ENCODE measurements around the gene HOXD10.

Gene HOXD10

GRCh38 chr2:176158186-176158591, 41.6 kb downstream of the HOXD10 start:
- H3K27ac ChIP-seq = no peak overlapping the region
- DNase-seq (ENCODE audit: low read depth, low spot score) = no peak

DNA sequence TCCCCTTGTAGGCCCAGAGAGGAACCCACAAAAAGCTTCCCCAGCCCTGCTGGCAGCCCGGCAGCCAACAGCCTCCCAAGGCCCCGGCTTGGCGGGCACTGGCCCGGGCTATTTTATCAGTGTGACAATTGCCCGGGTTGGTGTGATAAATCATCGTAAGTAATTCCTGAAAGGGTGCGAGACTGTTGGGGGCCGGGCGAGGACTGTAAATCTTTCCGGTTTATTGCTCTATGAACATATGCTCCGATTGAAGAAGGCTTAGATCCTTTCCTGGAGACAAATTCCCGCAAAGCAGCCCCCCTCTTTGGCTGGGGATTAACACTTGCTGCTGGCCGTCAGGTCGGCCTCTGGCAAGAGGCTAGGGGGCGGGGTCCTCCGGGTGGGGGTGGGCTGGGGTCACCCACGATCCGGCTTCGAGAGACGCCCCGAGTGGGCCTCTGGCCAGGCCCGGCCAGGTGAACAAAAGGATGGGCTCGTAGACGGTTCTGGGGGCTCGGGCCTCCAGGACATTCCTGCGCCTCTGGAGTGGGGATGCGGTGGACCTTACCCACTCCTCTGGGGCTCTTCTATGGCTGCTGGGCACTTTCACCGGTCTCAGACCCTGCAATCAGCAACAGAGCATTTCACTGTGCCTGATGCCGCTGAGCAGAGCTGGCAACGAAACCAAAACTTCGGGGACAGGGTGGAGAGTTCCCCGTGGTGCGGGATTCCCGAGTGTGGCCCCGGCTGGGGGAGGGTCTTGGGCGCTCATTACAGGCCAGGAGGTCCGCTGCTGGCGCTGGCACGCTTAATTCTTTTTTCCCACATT, 42.5 kb downstream of the HOXD10 start:
- H3K27ac ChIP-seq = no peak overlapping the region
- no peak for DNase-seq (ENCODE audit: low read depth, low spot score)

GRCh38 chr2:176159663-176160250, 43.2 kb downstream of the HOXD10 start:
- no peak for DNase-seq (ENCODE audit: low read depth, low spot score)
- no peak overlapping the region for H3K27ac ChIP-seq

- no peak overlapping the region for H3K27ac ChIP-seq
- DNase-seq (ENCODE audit: low read depth, low spot score) = no peak
These were observed 43.8 kb downstream of the HOXD10 start for GRCh38 chr2:176160251-176160985.

DNA sequence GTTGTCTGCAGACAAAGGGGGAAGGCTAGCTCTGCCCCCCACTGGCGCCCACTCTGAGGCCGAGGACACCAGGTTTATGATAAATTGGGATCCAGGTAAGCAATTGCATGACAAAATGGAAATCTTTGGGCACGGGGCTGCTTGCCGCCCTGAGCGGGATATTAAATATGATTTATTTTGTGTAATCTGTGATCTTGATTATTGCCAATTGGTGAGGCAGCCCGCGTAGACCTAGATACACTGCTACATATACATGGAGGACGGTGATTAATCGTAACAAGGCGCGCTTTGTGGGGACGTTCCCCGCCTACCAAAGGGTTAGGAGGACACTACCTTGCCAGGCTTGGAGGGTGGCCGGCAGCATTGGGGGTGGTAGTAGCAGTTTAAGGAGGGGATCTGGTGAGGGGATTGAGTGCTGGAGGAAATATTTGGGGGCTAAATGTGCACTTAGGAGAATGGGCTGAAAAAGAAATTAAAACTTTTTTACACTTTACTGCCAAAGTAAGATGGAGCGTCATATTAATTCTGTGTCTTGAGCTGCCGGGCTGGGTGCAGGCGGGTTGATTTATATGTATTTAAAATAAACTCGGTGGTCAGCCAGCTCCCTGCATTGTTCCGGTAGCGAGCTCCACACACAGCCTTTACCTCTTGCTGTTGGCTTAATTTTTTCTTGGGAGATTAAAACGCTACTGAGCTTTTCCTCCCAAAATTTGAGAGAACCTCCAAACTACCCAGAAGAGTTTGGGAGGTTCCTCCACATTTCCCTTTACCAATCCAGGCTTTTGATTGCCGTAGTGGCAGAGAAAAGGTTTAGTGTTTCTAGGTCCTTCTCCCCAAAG, 44.6 kb downstream of the HOXD10 start:
- H3K27ac ChIP-seq = no peak overlapping the region
- DNase-seq (ENCODE audit: low read depth, low spot score) = no peak

- no peak overlapping the region for H3K27ac ChIP-seq
- DNase-seq (ENCODE audit: low read depth, low spot score) = no peak
These were observed 45.4 kb downstream of the HOXD10 start for GRCh38 chr2:176161825-176162626.

- H3K27ac ChIP-seq = no peak overlapping the region
- no peak for DNase-seq (ENCODE audit: low read depth, low spot score)
These were observed 46.5 kb downstream of the HOXD10 start for GRCh38 chr2:176162911-176163671.

GRCh38 chr2:176163672-176164056, 47.1 kb downstream of the HOXD10 start:
- DNase-seq (ENCODE audit: low read depth, low spot score) = no peak
- H3K27ac ChIP-seq = no peak overlapping the region

GRCh38 chr2:176164201-176164600, 47.6 kb downstream of the HOXD10 start:
- H3K27ac ChIP-seq = no peak overlapping the region
- DNase-seq (ENCODE audit: low read depth, low spot score) = no peak

DNA sequence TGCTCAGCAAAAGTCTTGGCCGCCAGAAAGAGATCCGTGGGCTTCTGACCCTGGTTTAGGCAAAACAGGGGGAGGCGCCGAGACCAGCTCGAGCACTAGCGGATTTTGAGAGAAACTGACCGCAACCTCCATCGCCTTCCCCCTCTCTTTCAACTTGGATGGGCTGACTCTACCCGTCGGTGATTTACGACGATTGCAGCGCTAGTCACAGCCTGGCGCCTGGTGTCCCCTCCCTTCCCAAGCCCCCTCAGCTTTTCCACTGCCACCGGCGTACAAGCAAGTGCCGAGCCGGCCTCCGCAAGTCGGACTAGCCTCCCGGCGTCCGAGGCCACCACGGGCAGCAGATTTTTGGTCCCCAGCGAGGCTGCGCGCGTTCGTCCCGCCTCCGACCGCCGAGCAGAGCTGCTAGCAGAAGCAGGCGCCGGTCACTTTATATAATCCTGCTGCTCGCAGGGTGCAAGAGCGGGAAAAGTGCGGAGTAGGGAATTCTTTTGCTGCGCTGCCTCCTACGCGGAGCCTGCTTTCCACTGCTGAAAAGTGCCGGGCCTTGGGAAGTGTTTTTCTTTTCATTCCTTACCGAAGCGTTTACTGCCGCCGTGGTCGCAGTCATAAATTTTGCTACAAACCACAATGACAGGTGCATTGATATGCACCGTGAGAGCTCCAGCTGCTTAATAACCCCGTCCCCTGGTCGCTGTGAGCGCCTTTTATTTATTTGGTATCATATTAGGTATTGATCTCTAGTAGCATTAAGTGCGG, 48.2 kb downstream of the HOXD10 start:
- H3K27ac ChIP-seq = no peak overlapping the region
- no peak for DNase-seq (ENCODE audit: low read depth, low spot score)

DNA sequence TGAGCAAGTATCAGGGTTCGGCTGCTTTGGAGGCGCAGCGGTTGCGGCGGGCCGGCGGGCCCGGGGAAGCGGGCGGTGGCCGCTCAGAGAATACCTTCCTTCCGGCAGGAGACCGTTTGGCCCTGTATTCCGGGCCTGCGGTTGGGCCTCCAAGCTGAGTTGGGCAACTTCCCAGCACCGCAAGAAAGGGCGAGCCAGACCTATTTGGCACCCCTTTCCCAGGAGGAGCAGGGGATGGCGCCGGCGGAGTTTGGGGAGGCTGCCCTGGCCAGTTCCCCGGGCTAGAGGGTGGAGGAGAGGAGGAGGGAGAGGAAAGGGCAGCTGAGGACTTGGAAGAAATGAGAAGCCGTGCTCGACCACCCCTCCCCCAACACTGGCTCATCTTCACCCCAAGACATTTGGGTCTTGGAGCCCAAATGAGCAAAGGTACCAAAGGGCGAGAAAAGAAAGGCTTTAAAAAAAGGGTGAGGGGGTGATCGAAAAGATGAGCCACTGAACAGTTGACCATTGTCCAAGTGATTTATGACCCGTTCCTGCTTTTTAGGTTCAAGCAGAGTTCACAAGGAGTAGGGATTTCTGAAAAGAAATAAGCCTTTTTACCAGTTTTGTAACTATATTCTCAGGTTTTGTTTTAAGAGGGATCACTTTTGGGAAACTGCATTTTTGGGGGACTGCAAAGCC, 48.9 kb downstream of the HOXD10 start:
- H3K27ac ChIP-seq = no peak overlapping the region
- DNase-seq (ENCODE audit: low read depth, low spot score) = no peak

DNA sequence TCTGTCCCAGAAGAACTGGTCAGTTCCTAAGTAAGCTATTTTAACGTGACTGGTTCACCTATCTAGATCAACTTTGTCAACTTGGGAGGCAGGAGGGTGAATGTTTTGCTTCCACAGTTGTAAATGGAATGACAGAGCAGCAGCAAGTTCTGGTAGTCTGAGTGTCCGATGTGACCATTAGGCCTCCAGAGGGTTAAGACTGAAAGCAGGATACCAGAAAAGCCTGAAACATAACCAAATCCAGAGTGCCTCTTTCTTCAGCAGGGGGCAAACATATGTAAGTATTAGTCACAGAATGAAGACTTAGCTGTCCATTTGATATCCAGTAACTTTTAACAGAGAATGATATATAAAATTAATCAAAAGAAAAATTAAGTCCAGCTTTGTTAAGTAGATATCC, 49.7 kb downstream of the HOXD10 start:
- no peak overlapping the region for H3K27ac ChIP-seq
- DNase-seq (ENCODE audit: low read depth, low spot score) = no peak

DNA sequence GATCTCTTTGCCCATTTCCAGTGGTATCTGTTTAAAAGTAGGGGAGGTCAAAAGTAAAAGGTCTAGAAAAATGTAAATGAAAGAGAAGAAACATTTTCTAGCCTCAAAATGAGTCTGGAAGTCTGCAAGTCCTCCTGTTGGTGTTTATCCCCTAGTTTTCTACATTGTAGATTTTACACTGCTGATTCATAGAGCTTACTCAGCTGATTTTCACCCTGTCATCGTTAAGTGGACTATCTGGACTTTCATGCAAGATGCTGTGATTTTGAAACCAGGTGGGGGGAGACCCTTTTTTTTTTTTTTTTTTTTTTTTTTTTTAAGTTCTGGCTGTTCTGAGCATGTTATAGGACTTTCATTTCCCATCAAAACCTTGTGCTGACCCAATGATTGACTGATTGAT, 50.8 kb downstream of the HOXD10 start:
- DNase-seq (ENCODE audit: low read depth, low spot score) = no peak
- H3K27ac ChIP-seq = no peak overlapping the region

DNA sequence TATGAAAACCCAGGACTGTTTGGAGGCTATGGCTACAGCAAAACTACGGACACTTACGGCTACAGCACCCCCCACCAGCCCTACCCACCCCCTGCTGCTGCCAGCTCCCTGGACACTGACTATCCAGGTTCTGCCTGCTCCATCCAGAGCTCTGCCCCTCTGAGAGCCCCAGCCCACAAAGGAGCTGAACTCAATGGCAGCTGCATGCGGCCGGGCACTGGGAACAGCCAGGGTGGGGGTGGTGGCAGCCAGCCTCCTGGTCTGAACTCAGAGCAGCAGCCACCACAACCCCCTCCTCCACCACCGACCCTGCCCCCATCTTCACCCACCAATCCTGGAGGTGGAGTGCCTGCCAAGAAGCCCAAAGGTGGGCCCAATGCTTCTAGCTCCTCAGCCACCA, 52.6 kb downstream of the HOXD10 start:
- no peak for DNase-seq (ENCODE audit: low read depth, low spot score)
- H3K27ac ChIP-seq = no peak overlapping the region
